Measurements from ENCODE around the gene RNF180. TPM values are rescaled to one million over a fixed set of nuclear protein-coding genes. Genes with fewer than 3 reads are reported as not detected.
A peak's percentile ranks its signal among the peaks of the same experiment; 100 is the strongest.

RNF180 gene
- total and polyA plus RNA-seq, 2 of the 8 experiments (the other 6 are each of a cell fraction or from before 2014, with no cell fraction given) = 0.39 to 2.3 TPM

- TF ChIP-seq KDM1A (IDR thresholded peaks at IDR 0.05; ENCODE audit: borderline replicate concordance, low read length) (peak; percentile 84), RNF2 (IDR thresholded peaks at IDR 0.05; ENCODE audit: borderline replicate concordance, low read depth, low read length, missing control alignments, poor library complexity, severe bottlenecking) (no peak), NRF1 (IDR thresholded peaks at IDR 0.05; ENCODE audit: low read depth, low read length) (no peak), EGR1 (IDR thresholded peaks at IDR 0.05; ENCODE audit: borderline replicate concordance, low read depth, low read length) (no peak), BCL11A (IDR thresholded peaks at IDR 0.05; ENCODE audit: low read depth in 2 of 2, low read length in 2 of 2) (no peak), CHD7 (IDR thresholded peaks at IDR 0.05; ENCODE audit: insufficient replicate concordance, low read length) (no peak), ATF3 (IDR thresholded peaks at IDR 0.05; ENCODE audit: insufficient read depth, low read depth, low read length) (no peak), FOSL1 (IDR thresholded peaks at IDR 0.05; ENCODE audit: insufficient read depth, low read depth, low read length) (no peak)
These were observed 737 bp downstream of the RNF180 start (continued) for GRCh38 chr5:64166201-64166959.
